T-helper 2 cell treated with Interferon-gamma antibody and Interleukin-4, amounts not matched to agents 100 ng/mL and 5 ng/mL, for 36 hours (primary cell): Measurements from ENCODE around the gene CBX5. TPM values are rescaled to one million over a fixed set of nuclear protein-coding genes. Genes with fewer than 3 reads are reported as not detected.
"Not testable (repeated sequence)": the region's sequence is repeated elsewhere in the genome, so short reads cannot be mapped to it uniquely, and the experiment has no call there.

Source experiments
- intact Hi-C: fragments of 100-400 bp; cut with micrococcal nuclease; formaldehyde crosslinking; loops from one replicate; pipeline ENCODE4 v1.15.1; 2023
- total RNA-seq: library from RNA; stranded (reverse); gene quantifications from 2 replicates; pipeline ENCODE4 v1.2.3, GENCODE V29; 2022

The CBX5 gene
- total RNA-seq, 1 donor from 2014 or later: 153 TPM

DNA sequence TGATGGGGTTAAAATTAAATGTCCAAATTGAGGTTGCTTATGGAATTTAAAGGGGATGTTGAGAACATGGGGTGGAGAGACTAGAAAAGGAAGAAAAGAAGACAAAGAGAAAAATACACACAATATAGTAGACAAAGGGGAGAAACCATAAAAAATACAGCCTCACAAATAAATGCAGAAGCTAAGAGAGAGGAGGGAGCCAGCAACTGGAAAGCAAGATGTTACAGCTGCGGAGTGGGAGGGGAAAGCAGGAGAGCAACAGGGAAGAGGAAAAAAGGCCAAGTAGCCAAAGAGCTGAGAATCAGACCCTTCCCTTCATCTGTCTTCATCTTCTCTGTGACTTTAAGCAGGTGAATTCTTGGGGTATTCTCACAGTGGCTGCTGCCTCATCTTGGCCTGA is 51.5 kb downstream of the CBX5 start:
- intact Hi-C loops: no loop called here

- intact Hi-C loops: not testable (repeated sequence)
These were observed 52.0 kb downstream of the CBX5 start for GRCh38 chr12:54227927-54228326.

GRCh38 chr12:54227376-54227775 is 52.5 kb downstream of the CBX5 start:
- intact Hi-C loops: no loop called here

DNA sequence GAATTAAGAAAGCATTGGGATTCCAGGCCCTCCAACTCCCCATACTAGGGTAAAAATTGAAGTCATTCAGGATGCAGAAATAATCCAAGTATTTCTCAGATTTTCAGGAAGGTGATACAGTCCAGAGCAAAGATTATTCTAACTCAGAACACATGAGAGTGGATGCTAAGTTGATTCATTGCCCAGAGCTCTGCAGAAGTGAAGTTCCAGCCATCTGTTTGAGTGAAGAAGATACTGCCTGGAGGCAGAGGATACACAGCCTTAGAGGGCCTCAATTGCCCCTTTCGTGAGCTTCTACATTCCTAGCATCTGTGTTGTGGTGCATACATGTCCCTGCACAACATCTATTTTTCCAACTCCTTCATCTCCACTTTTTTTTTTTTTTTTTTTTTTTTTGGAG is 54.3 kb downstream of the CBX5 start:
- intact Hi-C loops: no loop called here

GRCh38 chr12:54222609-54223008 is 57.3 kb downstream of the CBX5 start:
- intact Hi-C loops: no loop called here

DNA sequence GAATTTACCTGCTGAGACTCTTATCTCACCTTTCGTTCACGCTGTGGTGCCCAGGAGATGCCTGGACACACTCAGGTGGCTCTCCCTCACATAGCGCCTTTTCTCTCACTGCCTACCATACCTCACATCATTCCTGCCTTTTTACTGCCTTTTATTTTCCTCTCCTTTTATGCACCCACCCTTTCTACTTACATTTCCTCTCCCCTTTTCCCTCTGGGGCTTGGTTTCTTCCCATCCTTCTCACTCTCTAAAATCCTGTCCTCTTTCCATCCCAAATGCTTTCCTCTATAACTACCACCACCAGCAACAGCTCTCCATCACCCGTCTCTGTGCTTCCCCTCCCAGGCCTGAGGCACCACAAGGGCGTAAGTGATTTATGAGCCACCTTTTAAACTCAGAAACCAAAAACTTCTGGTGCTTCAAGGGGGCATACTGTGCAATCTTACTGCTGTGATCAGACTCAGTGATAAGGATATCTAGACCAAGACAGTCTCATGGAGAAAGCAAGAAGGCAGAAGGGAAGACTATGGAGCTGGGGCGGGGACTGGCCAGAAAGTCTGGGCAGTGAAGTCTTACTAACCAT is 58.4 kb downstream of the CBX5 start:
- intact Hi-C loops: loop anchor here (2.0 kb wide), 1 partner anchor 13 kb away; no protein-coding TSS in a partner anchor

- intact Hi-C loops: loop anchor here (1.0 to 2.0 kb wide), 2 partner anchors 14 to 148 kb away; no protein-coding TSS in a partner anchor
These were observed 59.4 kb downstream of the CBX5 start for GRCh38 chr12:54220567-54220966.

DNA sequence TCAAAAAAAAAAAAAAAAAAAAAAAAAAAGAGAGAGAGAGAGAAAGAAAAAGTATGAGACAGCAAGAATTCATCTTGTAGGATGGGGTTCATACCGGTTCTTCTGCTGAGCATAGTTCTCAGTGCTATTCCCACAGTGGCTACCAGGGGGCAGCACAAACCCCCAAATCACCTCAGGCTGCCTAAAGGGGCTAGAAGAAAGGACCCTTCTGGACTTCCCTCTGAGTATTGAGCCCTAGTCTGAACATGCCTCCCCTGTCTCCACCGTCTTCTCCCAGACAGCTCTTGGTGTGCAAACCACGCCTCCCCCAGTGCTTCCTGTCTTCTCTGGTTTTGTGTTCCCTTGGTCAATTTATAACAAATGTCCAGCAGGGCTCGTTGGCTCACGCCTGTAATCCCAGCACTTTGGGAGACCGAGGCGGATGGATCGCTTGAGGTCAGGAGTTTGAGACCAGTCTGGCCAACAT is 59.8 kb downstream of the CBX5 start:
- intact Hi-C loops: loop anchor here (1.0 to 2.0 kb wide), 2 partner anchors 15 to 148 kb away; no protein-coding TSS in a partner anchor

GRCh38 chr12:54217774-54218241 is 62.1 kb downstream of the CBX5 start:
- intact Hi-C loops: loop anchor here (2.0 kb wide), 1 partner anchor 141 kb away; no protein-coding TSS in a partner anchor

DNA sequence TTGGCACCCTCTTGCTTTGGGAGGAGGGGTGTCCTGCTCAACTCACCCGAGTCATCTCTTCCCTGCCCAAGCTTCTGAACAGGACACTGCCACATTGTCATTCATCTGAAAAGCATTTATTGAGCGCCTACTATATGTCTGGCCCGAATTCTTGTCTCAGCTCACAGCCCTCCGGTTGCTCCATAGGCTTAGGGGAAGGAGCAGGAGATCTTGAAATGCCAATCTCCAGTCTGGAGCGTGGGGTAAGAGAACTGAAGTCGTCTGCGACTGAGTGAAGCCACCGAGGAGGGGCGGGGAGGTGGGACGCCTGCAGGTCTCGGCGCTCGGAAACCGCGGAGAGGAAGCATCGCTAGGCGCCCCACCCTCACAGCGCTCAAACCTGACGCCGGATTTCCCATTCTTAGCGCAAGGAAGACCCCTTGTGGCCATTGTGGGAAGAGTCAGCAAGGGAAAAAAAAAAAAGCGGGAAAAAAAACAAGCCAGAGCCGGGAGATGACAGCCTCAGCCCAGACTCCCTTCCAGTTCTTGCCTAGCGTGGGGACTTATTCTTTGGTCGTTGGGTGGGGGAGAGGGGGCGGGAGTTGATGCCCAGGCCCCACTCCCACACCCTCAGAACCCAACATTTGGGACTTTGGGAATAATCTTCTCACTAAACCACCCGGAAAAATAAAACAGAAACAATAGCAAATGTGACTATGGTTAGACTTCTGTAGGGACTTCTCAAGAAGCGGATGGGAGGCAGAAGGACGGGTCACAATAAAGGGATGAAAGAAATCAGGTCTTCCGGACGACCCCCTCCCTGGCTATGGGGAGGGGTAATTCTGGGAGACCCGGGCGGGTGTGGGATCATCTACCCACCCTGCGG is 62.9 kb downstream of the CBX5 start:
- intact Hi-C loops: loop anchor here (2.0 kb wide), 1 partner anchor 142 kb away; no protein-coding TSS in a partner anchor

- intact Hi-C loops: loop anchor here (2.0 kb wide), 3 partner anchors 27 to 143 kb away; partner anchors contain the start of genes CBX5, HNRNPA1 and SMUG1
These were observed 63.7 kb downstream of the CBX5 start for GRCh38 chr12:54215989-54216796.

DNA sequence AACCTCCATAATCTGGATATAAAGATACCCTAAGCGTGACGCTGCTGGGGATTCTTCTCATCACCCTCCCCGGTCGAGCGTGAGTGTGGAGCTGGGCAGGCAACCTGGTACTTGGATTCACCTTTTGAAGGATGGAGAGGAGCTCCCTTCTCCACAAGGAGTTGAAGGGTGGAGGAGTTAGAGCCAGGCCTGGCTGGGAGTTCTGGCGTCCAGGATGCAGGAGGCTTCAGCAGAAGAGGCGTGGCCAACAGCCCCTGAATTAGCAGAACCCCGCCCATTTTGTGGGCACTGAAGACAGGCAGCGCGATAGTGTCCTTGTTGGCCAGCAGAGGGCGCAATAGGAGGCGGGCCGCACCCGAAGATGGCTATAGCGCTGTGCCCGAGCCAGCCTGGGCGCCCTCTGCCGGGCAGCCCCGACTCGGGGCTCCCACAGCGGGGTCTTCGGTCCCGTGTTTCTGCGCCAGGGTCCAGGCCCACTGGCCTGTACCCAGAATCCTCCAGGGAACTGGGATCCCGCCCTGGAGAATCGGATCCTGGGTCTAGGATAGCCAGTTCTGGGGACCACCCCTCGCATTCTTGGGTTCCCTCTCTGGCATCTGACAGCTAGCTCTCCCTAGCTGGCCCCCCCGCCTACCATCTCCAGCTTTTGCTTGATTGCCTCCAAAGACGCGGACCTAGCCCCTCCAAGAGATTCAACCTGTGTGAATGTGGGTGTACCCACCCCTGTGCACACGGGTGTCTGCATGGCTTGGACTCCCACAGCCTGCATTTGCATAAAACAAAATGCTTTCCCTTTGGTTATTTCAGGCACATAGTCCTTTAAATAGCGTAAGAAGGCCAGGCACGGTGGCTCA is 65.1 kb downstream of the CBX5 start:
- intact Hi-C loops: loop anchor here (2.0 kb wide), 2 partner anchors 26 to 66 kb away; partner anchors contain the start of genes CBX5, HNRNPA1 and SMUG1

- intact Hi-C loops: no loop called here
These were observed 66.8 kb downstream of the CBX5 start for GRCh38 chr12:54213079-54213478.

DNA sequence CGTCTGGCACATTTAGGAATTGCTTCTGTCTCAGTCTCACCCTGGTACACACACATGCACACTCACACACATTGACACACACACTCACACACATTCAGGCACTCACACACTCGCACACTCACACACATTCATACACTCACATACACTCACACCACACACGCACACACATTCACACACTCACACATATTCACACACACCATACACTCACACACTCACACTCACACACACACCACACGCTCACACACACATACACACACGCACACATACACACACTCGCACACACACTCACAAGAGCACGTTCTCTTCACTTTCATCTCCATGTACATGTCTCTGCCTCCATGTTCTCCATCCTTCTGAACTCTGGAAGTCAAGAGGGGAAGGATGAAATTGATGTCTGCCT is 68.0 kb downstream of the CBX5 start:
- intact Hi-C loops: no loop called here

DNA sequence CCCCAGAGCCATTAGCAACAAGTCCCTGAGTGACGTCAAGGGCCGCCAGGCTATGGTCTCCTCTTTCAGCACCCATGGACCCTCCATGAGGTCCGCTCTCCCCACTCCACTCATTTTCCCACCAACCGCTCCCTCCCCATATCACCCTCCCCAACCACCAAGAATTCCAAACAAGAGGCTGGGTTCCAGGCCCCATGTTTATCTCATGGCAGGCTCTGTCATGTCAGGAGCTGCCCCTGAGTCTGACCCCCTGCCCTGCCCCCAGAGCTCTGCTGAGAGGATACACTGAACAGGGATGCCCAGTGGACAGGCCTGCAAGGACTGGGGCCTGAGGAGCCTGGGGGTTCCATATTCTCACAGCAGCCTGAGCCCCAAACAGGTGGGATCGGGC is 69.5 kb downstream of the CBX5 start:
- intact Hi-C loops: no loop called here

DNA sequence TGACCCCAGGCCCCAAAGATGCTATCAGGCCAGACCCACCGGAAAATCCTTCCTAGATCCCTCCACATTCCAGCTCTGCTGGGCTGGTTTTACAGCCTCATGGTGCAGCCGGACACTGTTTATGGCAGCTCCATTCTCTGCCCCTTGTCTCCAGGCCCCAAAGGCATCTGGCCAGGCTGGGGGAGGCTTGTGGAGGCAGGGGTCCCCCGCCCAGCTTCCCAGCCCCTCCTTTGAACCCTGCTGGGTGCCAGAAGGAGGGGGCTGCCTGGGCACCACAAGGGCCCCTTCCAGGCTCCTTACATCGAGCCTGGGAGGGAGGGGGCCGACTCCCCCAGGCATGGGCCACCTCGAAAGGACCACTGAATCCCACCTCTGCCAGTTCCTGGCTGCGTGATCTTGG is 71.3 kb downstream of the CBX5 start:
- intact Hi-C loops: loop anchor here (1.0 kb wide), 1 partner anchor 202 kb away; no protein-coding TSS in a partner anchor

- intact Hi-C loops: loop anchor here (1.0 kb wide), 1 partner anchor 201 kb away; no protein-coding TSS in a partner anchor
These were observed 72.2 kb downstream of the CBX5 start for GRCh38 chr12:54207539-54208294.

DNA sequence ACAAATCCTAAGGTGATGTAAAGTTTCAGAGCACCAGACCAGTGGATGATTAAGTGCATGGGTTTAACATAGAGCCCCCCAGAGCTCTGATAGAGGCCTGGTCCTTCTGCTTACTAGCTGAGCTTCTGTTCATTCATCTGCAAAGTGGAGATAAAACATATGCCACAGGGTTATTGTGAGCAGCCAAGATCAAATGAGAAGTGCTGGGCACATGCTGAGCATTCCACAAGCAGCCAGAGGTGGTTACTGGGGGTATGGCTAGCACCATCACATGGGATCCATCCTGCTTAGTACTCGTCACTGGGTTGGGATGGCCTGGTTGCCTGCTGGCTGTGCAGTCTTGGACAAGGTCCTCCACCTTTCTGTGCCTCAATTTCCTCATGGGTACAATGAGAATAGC is 73.1 kb downstream of the CBX5 start:
- intact Hi-C loops: no loop called here

DNA sequence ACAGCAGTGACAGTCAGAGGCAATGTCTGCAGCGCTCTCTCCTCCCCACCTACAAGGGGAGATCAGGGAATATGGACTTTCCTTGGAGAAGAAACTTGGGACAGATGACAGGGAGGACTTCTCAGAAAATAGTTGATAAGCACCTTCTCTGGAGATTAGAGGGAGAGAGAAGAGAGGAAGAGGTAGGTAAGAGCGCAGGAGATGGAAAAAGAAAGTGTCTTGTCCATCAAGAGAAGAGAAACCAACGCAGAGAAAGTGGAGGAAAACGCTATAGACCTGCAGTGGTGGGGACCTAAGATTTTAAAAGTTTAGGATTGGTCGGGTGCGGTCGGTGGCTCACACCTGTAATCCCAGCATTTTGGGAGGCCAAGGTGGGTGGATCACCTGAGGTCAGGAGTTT is 75.6 kb downstream of the CBX5 start:
- intact Hi-C loops: no loop called here
